WTC11 (cell line): ENCODE data around the gene ICA1. TPM values are rescaled to one million over a fixed set of nuclear protein-coding genes. Genes with fewer than 3 reads are reported as not detected.

Source experiments
- ATAC-seq: fragments of 200-7000 bp; cut with Tn5 transposase; 2 replicates; pipeline ENCODE4 v1.10.0; 2021; ENCODE audit warnings: mild to moderate bottlenecking, moderate library complexity
- CTCF ChIA-PET: fragments of 300-600 bp; sonication (Branson Sonifier 250); formaldehyde crosslinking; loops from one replicate; lab custom pipeline; 2021; ENCODE audit warnings: antibody characterized with exemption; lab: Charles Lee
- POLR2A ChIA-PET: fragments of 350-600 bp; sonication (Branson Sonifier 250); formaldehyde crosslinking; loops from one replicate; lab custom pipeline; 2021; ENCODE audit warnings: antibody characterized with exemption; lab: Charles Lee
- DNase-seq: peaks from one replicate; pipeline ENCODE4 v3.0.0; 2021; ENCODE audit warnings: low spot score
- H3K27ac Mint-ChIP-seq: 2 replicates; pipeline ENCODE4 v1.8.0; 2021; ENCODE audit warnings: mixed read lengths
- H3K27me3 Mint-ChIP-seq: 2 replicates; pipeline ENCODE4 v1.8.0; 2021; ENCODE audit warnings: low read depth, mild to moderate bottlenecking, moderate library complexity, mixed read lengths
- H3K36me3 Mint-ChIP-seq: 2 replicates; pipeline ENCODE4 v1.8.0; 2021; ENCODE audit warnings: mixed read lengths
- H3K4me1 Mint-ChIP-seq: 2 replicates; pipeline ENCODE4 v1.8.0; 2022; ENCODE audit warnings: mixed read lengths
- H3K4me3 Mint-ChIP-seq: 2 replicates; pipeline ENCODE4 v1.8.0; 2021; ENCODE audit warnings: mild to moderate bottlenecking, moderate library complexity, mixed read lengths
- H3K9me3 Mint-ChIP-seq: 2 replicates; pipeline ENCODE4 v1.8.0; 2021; ENCODE audit warnings: mixed read lengths
- CREB1 ChIP-seq: sonication (generic); formaldehyde crosslinking; IDR thresholded peaks from 2 replicates; pipeline ENCODE4 v1.8.0; 2023; ENCODE audit warnings: mild to moderate bottlenecking, missing genetic modification reagents
- ELF4 ChIP-seq: sonication (generic); formaldehyde crosslinking; IDR thresholded peaks from 2 replicates; pipeline ENCODE4 v1.8.1; 2022; ENCODE audit warnings: low read depth, mild to moderate bottlenecking, moderate library complexity, missing genetic modification reagents
- ESRRA ChIP-seq: sonication (generic); formaldehyde crosslinking; IDR thresholded peaks from 2 replicates; pipeline ENCODE4 v1.8.1; 2022; ENCODE audit warnings: mild to moderate bottlenecking, missing genetic modification reagents, borderline replicate concordance
- ETV6 ChIP-seq: sonication (generic); formaldehyde crosslinking; IDR thresholded peaks from 2 replicates; pipeline ENCODE4 v1.8.1; 2022; ENCODE audit warnings: mild to moderate bottlenecking, missing genetic modification reagents
- FOXJ3 ChIP-seq: sonication (generic); formaldehyde crosslinking; IDR thresholded peaks from 2 replicates; pipeline ENCODE4 v1.9.0; 2021; ENCODE audit warnings: missing genetic modification reagents, mild to moderate bottlenecking, borderline replicate concordance
- GRHL2 ChIP-seq: fragments of 250-450 bp; sonication (Bioruptor Pico); IDR thresholded peaks from 2 replicates; pipeline ENCODE4 v1.8.0; 2022; ENCODE audit warnings: mild to moderate bottlenecking, moderate library complexity; ENCODE audit not compliant: insufficient replicate concordance, severe bottlenecking
- IRF2 ChIP-seq: sonication (generic); formaldehyde crosslinking; IDR thresholded peaks from 2 replicates; pipeline ENCODE4 v1.8.0; 2022; ENCODE audit warnings: low read depth, missing genetic modification reagents, borderline replicate concordance
- JUN ChIP-seq: sonication (generic); formaldehyde crosslinking; IDR thresholded peaks from 2 replicates; pipeline ENCODE4 v1.8.0; 2023; ENCODE audit warnings: mild to moderate bottlenecking, missing genetic modification reagents
- KAT7 ChIP-seq: sonication (generic); formaldehyde crosslinking; IDR thresholded peaks from 2 replicates; pipeline ENCODE4 v1.8.1; 2023; ENCODE audit warnings: missing genetic modification reagents, mild to moderate bottlenecking, borderline replicate concordance
- NFYB ChIP-seq: sonication (generic); formaldehyde crosslinking; conservative IDR thresholded peaks from 2 replicates; pipeline ENCODE4 v1.8.0; 2022; ENCODE audit warnings: low read depth, missing genetic modification reagents
- NR2C2 ChIP-seq: sonication (generic); formaldehyde crosslinking; IDR thresholded peaks from 2 replicates; pipeline ENCODE4 v1.8.0; 2022; ENCODE audit warnings: mild to moderate bottlenecking, missing genetic modification reagents
- SP1 ChIP-seq: sonication (generic); formaldehyde crosslinking; conservative IDR thresholded peaks from 2 replicates; pipeline ENCODE4 v1.8.1; 2022; ENCODE audit warnings: missing genetic modification reagents
- TEAD4 ChIP-seq: sonication (generic); formaldehyde crosslinking; IDR thresholded peaks from 2 replicates; pipeline ENCODE4 v1.8.0; 2022; ENCODE audit warnings: mild to moderate bottlenecking, missing genetic modification reagents
- USF1 ChIP-seq: sonication (generic); formaldehyde crosslinking; IDR thresholded peaks from 2 replicates; pipeline ENCODE4 v1.8.0; 2022; ENCODE audit warnings: mild to moderate bottlenecking, missing genetic modification reagents
- ZNF121 ChIP-seq: sonication (generic); formaldehyde crosslinking; IDR thresholded peaks from 2 replicates; pipeline ENCODE4 v1.8.0; 2023; ENCODE audit warnings: missing genetic modification reagents
- ZNF138 ChIP-seq: sonication (generic); formaldehyde crosslinking; conservative IDR thresholded peaks from 2 replicates; pipeline ENCODE4 v1.8.1; 2022; ENCODE audit warnings: mild to moderate bottlenecking, moderate library complexity, missing genetic modification reagents
- ZNF671 ChIP-seq: fragments of 250-450 bp; sonication (Bioruptor Pico); IDR thresholded peaks from 2 replicates; pipeline ENCODE4 v1.8.0; 2021; ENCODE audit warnings: mild to moderate bottlenecking
- total RNA-seq: library from RNA; stranded (reverse); gene quantifications from 3 replicates; pipeline ENCODE4 v1.2.3, GENCODE V29; 2021
- TF ChIP-seq, protein P1 (sequence below): sonication (generic); formaldehyde crosslinking; IDR thresholded peaks from 2 replicates; pipeline ENCODE4 v1.8.0; 2022; ENCODE audit warnings: missing genetic modification reagents
- TF ChIP-seq, protein P2 (sequence below): fragments of 200-600 bp; IDR thresholded peaks from 2 replicates; pipeline ENCODE4 v1.8.0; 2022; ENCODE audit warnings: antibody characterized with exemption
- TF ChIP-seq, protein P3 (sequence below): sonication (generic); formaldehyde crosslinking; IDR thresholded peaks from 2 replicates; pipeline ENCODE4 v1.8.1; 2023; ENCODE audit warnings: mild to moderate bottlenecking, missing genetic modification reagents, moderate library complexity
- TF ChIP-seq, protein P4 (sequence below): fragments of 250-450 bp; sonication (Bioruptor Pico); IDR thresholded peaks from 2 replicates; pipeline ENCODE4 v1.9.0; 2021; ENCODE audit warnings: mild to moderate bottlenecking
- TF ChIP-seq, protein P5 (sequence below): sonication (generic); formaldehyde crosslinking; IDR thresholded peaks from 2 replicates; pipeline ENCODE4 v1.8.0; 2023; ENCODE audit warnings: missing genetic modification reagents

The ICA1 gene
- total RNA-seq, 1 experiment from 2014 or later = 31.2 TPM

DNA sequence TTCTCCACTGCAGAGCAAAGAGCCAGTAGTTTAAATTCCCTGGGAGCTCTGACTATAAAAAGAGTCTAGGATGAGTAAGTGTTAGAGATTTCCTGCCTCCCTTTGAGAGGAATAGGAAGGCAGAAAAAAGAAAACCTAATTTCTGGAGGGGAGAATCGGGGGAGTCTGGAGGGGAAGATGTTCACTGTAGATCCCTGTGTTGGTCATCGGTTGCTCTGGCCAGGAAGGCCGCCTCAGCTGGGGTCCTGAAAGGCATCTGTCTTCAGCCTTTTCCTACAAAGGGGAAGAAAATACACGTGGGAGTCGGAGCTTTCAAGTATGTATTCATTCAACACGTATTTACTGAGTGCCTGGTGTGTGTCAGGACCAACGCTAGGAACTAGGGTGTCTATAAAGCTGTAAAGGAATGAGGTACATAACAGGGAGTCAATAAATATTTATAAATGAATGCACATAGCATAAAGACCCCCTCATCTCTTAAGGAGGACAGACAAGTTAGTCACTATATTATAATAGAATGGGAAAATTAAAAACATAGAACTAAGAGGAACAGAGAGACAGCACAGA, 101.1 kb downstream of the ICA1 start:
- TF ChIP-seq TEAD4 (CRISPR knock-in tag) (no peak), GRHL2 (no peak), ZNF671 (CRISPR knock-in tag) (no peak), SP1 (no peak), ZNF121 (CRISPR knock-in tag) (no peak), ELF4 (no peak)
- TF ChIP-seq, protein P1, sequence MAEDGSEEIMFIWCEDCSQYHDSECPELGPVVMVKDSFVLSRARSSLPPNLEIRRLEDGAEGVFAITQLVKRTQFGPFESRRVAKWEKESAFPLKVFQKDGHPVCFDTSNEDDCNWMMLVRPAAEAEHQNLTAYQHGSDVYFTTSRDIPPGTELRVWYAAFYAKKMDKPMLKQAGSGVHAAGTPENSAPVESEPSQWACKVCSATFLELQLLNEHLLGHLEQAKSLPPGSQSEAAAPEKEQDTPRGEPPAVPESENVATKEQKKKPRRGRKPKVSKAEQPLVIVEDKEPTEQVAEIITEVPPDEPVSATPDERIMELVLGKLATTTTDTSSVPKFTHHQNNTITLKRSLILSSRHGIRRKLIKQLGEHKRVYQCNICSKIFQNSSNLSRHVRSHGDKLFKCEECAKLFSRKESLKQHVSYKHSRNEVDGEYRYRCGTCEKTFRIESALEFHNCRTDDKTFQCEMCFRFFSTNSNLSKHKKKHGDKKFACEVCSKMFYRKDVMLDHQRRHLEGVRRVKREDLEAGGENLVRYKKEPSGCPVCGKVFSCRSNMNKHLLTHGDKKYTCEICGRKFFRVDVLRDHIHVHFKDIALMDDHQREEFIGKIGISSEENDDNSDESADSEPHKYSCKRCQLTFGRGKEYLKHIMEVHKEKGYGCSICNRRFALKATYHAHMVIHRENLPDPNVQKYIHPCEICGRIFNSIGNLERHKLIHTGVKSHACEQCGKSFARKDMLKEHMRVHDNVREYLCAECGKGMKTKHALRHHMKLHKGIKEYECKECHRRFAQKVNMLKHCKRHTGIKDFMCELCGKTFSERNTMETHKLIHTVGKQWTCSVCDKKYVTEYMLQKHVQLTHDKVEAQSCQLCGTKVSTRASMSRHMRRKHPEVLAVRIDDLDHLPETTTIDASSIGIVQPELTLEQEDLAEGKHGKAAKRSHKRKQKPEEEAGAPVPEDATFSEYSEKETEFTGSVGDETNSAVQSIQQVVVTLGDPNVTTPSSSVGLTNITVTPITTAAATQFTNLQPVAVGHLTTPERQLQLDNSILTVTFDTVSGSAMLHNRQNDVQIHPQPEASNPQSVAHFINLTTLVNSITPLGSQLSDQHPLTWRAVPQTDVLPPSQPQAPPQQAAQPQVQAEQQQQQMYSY = no peak
- TF ChIP-seq, protein P2, sequence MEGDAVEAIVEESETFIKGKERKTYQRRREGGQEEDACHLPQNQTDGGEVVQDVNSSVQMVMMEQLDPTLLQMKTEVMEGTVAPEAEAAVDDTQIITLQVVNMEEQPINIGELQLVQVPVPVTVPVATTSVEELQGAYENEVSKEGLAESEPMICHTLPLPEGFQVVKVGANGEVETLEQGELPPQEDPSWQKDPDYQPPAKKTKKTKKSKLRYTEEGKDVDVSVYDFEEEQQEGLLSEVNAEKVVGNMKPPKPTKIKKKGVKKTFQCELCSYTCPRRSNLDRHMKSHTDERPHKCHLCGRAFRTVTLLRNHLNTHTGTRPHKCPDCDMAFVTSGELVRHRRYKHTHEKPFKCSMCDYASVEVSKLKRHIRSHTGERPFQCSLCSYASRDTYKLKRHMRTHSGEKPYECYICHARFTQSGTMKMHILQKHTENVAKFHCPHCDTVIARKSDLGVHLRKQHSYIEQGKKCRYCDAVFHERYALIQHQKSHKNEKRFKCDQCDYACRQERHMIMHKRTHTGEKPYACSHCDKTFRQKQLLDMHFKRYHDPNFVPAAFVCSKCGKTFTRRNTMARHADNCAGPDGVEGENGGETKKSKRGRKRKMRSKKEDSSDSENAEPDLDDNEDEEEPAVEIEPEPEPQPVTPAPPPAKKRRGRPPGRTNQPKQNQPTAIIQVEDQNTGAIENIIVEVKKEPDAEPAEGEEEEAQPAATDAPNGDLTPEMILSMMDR = no peak
- TF ChIP-seq, protein P3, sequence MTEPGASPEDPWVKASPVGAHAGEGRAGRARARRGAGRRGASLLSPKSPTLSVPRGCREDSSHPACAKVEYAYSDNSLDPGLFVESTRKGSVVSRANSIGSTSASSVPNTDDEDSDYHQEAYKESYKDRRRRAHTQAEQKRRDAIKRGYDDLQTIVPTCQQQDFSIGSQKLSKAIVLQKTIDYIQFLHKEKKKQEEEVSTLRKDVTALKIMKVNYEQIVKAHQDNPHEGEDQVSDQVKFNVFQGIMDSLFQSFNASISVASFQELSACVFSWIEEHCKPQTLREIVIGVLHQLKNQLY (CRISPR knock-in tag) = no peak
- TF ChIP-seq, protein P4, sequence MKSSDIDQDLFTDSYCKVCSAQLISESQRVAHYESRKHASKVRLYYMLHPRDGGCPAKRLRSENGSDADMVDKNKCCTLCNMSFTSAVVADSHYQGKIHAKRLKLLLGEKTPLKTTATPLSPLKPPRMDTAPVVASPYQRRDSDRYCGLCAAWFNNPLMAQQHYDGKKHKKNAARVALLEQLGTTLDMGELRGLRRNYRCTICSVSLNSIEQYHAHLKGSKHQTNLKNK = no peak
- ChIA-PET POLR2A (no interaction called here), CTCF (no interaction called here)
- no peak overlapping the region for H3K4me3 Mint-ChIP-seq
- H3K36me3 Mint-ChIP-seq = peaks cover 10% of the 10 kb centered on the region; the same call in 1 of the 2 replicates
- DNase-seq (no peak), ATAC-seq (no peak)
- H3K9me3 Mint-ChIP-seq = no peaks in the 10 kb centered on the region
- peaks cover 24% of the 10 kb centered on the region for H3K4me1 Mint-ChIP-seq
- H3K27ac Mint-ChIP-seq = no peak overlapping the region
- no peaks in the 10 kb centered on the region for H3K27me3 Mint-ChIP-seq

GRCh38 chr7:8160250-8160649, 101.7 kb downstream of the ICA1 start:
- DNase-seq (no peak), ATAC-seq (no peak)
- H3K4me3 Mint-ChIP-seq = no peak overlapping the region
- H3K36me3 Mint-ChIP-seq = peaks cover 12% of the 10 kb centered on the region; the same call in 1 of the 2 replicates
- H3K9me3 Mint-ChIP-seq = no peaks in the 10 kb centered on the region
- TF ChIP-seq NFYB (CRISPR knock-in tag) (no peak), FOXJ3 (CRISPR knock-in tag) (no peak), ZNF138 (CRISPR knock-in tag) (no peak), IRF2 (CRISPR knock-in tag) (no peak)
- TF ChIP-seq, protein P5, sequence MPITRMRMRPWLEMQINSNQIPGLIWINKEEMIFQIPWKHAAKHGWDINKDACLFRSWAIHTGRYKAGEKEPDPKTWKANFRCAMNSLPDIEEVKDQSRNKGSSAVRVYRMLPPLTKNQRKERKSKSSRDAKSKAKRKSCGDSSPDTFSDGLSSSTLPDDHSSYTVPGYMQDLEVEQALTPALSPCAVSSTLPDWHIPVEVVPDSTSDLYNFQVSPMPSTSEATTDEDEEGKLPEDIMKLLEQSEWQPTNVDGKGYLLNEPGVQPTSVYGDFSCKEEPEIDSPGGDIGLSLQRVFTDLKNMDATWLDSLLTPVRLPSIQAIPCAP (CRISPR knock-in tag) = no peak
- TF ChIP-seq, all 79 proteins: peak for 0
- ChIA-PET CTCF (no interaction called here), POLR2A (interaction anchor here (0.7 kb wide), 1 partner anchor 62 kb away, joined by 3 read pairs; no protein-coding TSS in a partner anchor)
- Mint-ChIP-seq H3K27ac (no peak overlapping the region), H3K27me3 (no peaks in the 10 kb centered on the region), H3K4me1 (peaks cover 24% of the 10 kb centered on the region)

GRCh38 chr7:8159595-8159994, 102.4 kb downstream of the ICA1 start:
- ATAC-seq (no peak), DNase-seq (no peak)
- ChIA-PET CTCF (no interaction called here), POLR2A (interaction anchor here (0.7 kb wide), 1 partner anchor 62 kb away, joined by 3 read pairs; no protein-coding TSS in a partner anchor)
- Mint-ChIP-seq H3K4me3 (no peak overlapping the region), H3K9me3 (no peaks in the 10 kb centered on the region), H3K4me1 (peaks cover 24% of the 10 kb centered on the region), H3K36me3 (peaks cover 12% of the 10 kb centered on the region; the same call in 1 of the 2 replicates), H3K27ac (no peak overlapping the region), H3K27me3 (no peaks in the 10 kb centered on the region)
- TF ChIP-seq USF1 (CRISPR knock-in tag) (no peak), ESRRA (CRISPR knock-in tag) (no peak), KAT7 (CRISPR knock-in tag) (no peak), ELF4 (no peak), ETV6 (CRISPR knock-in tag) (no peak), CREB1 (no peak), NFYB (CRISPR knock-in tag) (no peak), JUN (no peak), NR2C2 (CRISPR knock-in tag) (no peak)
- TF ChIP-seq, protein P3 (CRISPR knock-in tag) = no peak
- TF ChIP-seq, protein P5 (CRISPR knock-in tag) = no peak
